Midbrain (tissue), 1 donor: ENCODE measurements around the gene LUZP1.
"Not testable (repeated sequence)": the region's sequence is repeated elsewhere in the genome, so short reads cannot be mapped to it uniquely, and the experiment has no call there.

ENCODE experiments used
- DNase-seq: peaks from one replicate; lab custom pipeline; 2025; lab: John Stamatoyannopoulos, UW

Gene LUZP1

GRCh38 chr1:23168445-23169194 lies at the start of gene LUZP1:
Gene LUZP1 (minus strand): TSS chr1:23168856.
- peak; percentile 93 for DNase-seq

- DNase-seq, result no peak
Measured at GRCh38 chr1:23217421-23218115, 48.9 kb upstream of the LUZP1 start, which contains the start of gene HTR1D. Gene HTR1D (minus strand): TSS chr1:23217502. CDS start chr1:23194219, 23,283 bp downstream.

GRCh38 chr1:23216771-23217420 lies 48.2 kb upstream of the LUZP1 start:
- no peak for DNase-seq

GRCh38 chr1:23215751-23216449 lies 47.2 kb upstream of the LUZP1 start:
- no peak for DNase-seq

GRCh38 chr1:23215291-23215690 lies 46.6 kb upstream of the LUZP1 start:
- no peak for DNase-seq

- DNase-seq, result no peak
Measured at GRCh38 chr1:23214640-23215039, 46.0 kb upstream of the LUZP1 start.

- DNase-seq, result no peak
Measured at GRCh38 chr1:23211955-23212354, 43.3 kb upstream of the LUZP1 start.

GRCh38 chr1:23210963-23211362 lies 42.3 kb upstream of the LUZP1 start:
- DNase-seq, result no peak

- DNase-seq, result no peak
Measured at GRCh38 chr1:23210351-23210785, 41.7 kb upstream of the LUZP1 start.

GRCh38 chr1:23209770-23210169 lies 41.1 kb upstream of the LUZP1 start:
- DNase-seq, result no peak

GRCh38 chr1:23208527-23208926 lies 39.9 kb upstream of the LUZP1 start:
- DNase-seq, result no peak

DNA sequence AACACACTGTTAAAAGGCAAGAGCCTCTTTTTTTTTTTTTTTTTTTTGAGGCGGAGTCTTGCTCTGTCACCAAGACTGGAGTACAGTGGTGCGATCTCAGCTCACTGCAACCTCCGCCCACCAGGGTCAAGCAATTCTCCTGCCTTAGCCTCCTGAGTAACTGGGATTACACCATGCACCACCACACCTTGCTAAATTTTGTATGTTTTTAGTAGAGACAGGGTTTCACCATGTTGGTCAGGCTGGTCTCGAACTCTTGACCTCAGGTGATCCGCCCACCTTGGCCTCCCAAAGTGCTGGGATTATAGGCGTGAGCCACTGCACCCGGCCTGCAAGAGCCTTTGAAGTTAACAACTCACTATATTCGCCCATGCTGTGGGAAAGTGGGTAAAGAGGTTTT lies 39.1 kb upstream of the LUZP1 start:
- not testable (repeated sequence) for DNase-seq

GRCh38 chr1:23202263-23202749 lies 33.6 kb upstream of the LUZP1 start:
- no peak for DNase-seq

GRCh38 chr1:23200883-23201282 lies 32.2 kb upstream of the LUZP1 start:
- no peak for DNase-seq

- no peak for DNase-seq
Measured at GRCh38 chr1:23198373-23198772, 29.7 kb upstream of the LUZP1 start.

DNA sequence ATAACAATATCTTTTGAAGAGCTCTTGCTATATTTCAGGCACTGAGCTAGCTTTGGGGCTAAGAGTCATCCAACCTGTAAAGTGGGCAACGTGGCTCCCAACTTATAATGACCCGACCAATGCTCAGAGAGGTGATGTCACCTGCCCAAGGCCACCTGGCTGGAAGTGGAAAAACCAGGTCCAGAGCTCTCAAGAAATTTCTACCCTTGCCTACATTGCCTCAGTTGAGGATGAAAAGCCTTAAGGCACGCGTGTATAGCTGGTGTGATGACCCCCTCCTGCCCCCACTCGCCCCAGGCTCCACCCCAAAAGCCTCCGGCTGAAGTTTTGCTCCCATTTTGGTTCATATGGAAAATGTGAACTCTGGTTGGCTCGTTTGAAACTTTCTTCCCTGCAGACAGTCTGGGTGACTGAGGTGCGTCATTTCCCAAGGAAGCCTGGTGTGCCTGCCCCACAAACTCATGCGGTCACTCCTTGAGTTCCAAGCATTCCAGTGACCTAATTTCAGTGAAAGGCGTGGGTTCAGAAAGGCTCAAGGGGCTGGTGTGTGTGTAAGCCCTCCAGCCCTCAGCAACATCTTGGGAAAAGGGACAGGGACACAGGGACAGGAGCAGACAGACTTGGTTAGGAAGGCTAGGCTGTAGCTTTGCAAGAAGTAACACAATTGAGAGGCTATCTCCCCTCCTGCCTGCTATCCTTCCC lies 28.1 kb upstream of the LUZP1 start:
- no peak for DNase-seq

DNA sequence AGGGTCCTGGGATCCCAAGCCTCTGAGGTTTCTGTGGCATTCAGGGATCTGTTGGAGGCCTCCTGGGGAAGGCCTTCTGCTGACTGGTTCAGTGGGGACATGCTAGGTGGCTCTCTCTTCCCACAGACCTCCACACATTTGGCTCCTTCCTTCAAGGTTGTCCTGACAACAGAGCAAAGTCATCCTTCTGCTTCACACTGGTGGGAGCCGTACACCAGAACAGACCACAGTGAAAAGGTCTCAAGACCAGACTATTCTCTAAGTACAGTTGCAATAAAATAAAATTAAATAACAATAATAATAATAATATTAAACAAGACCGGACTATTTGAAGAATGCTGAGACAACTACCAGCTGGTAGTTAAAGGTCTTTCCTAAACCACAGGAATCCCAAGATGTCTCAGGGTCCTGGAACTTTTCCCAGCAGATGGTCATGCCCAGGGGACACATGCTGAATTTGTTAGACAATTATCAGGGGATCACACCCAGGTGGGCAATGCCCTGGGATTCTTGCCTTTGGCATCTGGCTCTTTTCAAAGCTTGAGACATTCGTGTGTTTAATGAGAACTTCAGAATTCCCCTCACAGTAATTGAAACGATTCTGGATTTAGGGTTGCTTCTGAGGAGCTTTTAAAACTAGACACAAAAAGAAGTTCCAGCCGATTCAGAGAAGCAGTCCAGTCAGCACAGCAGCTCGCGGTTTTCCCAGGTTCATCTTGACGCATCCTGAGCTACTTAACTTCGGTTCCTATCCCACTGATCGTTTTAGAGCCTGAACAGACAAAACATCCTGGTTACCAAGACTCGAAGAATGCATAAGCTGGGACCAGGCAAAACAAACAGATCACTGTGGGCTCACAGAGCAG lies 25.7 kb upstream of the LUZP1 start:
- DNase-seq, result no peak

DNA sequence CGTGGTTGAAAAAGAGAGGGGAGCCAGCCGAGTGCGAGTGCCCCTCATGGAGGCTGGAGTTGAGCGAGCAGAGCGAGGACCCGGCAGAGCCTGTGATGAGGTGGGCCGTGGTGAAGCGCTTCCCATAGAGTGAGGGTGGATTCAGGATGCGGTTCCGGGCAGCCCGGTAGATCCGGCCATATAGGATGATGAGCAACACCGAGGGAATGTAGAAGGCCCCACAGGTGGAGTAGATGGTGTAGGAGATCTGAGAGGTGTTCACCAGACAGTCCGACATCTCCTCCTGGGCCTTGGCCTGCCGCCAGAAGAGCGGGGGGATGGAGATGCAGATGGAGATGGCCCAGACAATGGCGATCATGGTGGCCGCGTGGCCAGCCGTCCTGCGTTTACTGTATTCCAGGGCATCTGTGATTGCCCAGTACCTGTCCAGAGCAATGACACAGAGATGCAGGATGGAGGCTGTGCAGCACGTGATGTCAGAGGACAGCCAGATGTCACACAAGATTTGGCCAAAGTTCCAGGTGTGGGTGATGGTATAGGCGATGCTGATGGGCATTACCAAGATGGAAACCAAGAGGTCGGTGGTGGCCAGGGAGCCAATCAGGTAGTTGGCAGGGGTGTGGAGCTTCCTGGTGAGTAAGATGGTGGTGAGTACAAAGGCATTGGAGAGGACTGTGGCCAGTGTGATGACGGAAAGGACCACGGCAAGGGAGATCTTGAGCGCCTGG lies 24.9 kb upstream of the LUZP1 start:
- no peak for DNase-seq

DNA sequence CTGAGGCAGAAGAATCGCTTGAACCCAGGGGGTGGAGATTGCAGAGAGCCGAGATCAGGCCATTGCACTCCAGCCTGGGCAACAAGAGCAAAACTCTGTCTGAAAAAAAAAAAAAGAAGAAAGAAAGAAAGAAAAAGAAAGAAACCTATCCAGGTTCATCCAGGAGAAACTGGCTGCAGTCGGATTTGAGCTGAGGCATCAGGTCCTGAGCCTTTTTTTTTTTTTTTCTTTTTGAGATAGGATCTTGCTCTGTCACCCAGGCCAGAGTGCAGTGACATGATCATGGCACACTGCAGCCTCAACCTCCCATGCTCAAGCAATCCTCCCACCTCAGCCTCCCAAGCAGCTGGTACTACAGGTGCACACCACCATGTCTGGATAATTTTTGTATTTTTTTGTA lies 22.5 kb upstream of the LUZP1 start:
- DNase-seq, result no peak
